Inflammatory macrophage (primary cell): ENCODE data around the gene ZNF280D.

Experiments
- DNase-seq, 2 donors: peaks; one replicate each; pipeline ENCODE4 v3.0.0-alpha.2; 2020 to 2022

ZNF280D gene

DNA sequence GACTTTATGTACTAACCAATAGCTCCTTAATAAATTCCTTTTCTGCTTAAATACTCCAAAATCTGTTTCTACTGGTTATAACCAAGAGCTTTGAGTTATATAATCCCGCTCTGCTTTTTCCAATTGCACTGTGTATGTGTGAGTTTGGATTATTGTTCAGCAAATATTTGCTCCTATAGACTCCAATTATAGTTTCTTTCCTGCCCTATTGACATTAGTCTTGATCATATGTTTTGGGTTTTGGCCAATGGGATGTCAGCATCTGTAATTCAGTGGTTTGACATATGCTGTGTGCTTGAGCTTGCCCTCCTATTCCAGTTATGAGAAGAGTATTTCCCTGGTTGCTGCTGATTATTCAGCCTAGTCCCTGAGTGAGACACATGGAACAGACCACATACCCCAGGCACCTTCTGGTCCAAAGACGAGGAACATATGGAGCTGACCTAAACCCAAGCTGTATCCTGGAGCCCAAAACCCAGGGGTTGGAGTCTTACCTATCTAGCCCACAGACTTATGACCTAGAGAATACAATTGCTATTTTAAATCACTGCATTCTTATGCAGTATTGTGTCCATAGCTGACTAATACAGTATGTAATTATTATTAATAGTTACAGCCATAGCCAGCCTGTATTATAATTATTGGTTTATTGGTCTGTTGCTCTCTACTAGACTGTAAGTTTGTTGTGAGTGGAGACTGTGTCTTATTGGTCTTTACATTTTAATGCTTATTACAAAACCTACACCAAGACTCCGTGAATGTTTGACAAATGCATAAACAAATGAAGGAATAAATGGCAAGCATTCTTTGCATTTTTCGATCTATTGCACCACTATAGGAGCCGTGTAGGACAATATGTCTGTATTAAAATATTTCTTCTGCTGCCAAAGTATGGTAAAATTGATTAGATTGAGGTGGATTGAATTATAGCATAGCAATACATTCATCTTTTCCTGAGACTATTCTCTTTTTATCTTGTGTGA lies 11.7 kb upstream of the ZNF280D start:
- no peak for DNase-seq

DNA sequence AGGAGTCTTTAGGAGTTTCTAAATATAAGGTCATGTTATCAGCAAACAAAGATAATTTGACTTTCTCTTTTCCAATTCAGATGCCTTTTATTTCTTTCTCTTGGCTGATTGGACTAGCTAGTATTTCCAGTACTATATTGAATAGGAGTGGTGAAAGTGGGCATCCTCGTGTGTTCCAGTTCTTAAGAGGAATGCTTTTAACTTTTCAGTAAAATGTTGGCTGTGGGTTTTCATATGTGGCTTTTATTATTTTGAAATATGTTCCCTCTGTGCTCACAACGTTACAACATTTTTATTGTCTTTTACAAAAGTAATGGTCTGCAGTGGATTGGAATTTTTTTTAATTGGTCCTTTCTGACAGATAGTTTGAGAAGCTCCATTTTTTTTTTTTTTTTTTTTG lies 8.2 kb upstream of the ZNF280D start:
- no peak for DNase-seq

- peak; percentile 16 to 36 for DNase-seq
Measured at GRCh38 chr15:56739964-56740640, 6.8 kb upstream of the ZNF280D start.

- DNase-seq, result no peak
Measured at GRCh38 chr15:56739474-56739873, 6.2 kb upstream of the ZNF280D start.

DNA sequence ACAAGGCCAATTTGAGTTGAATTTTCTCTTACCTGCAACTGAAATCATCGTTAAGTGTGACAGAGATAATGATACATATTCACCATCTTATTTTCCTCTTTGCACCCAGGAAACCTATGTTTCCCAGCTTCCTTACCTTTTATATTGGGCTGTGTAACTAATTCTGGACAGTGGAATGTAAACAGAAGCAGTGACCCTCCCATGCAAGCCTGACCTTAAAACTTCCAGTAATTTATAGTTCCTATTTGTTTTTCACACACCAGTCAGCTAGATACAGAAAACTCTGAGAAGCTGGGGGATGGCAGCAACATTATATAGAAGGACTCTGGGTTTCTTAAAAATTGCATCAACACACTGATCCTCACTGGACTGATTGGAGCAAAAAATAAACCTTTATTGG lies 4.5 kb upstream of the ZNF280D start:
- DNase-seq, result no peak

DNA sequence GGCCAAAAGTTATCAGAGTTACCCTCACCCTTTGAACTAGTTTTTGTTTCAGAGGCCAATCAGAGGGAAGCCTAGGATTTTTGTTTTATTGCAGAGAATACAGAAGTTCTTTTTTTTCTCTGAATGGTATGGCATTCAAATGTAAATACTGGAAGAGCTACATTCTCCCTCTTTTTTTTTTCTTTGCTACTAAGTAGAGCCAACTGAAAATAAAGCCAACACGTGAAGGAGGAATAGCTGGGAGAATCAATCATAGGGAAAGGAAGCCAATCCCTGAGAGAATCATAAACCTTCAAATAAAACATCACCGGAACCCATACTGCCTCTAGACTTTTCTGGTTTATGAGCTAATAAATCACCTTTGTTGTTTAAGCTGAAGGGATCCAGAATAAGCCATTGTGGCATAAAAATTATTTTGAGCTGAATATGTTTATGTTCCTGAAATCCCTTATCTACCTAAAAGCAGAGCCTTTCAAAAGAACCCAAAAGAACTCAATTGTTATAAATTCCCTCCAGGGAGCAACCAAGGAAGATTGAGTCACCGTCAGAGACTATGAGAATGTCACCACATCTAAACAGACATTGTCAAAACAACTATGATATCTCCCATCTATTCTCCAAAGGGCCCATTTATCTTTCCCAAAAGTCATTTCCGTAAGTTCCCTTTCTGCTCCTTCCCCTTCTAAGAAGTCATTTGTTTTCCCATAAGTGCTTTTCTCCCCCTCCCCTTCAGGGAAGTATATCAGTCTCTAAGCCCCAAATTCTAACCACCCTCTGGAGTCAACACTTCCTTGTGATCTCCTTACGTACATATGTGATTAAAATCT lies 3.8 kb upstream of the ZNF280D start:
- DNase-seq, result no peak

- DNase-seq, result no peak
Measured at GRCh38 chr15:56736308-56736707, 3.0 kb upstream of the ZNF280D start.

DNA sequence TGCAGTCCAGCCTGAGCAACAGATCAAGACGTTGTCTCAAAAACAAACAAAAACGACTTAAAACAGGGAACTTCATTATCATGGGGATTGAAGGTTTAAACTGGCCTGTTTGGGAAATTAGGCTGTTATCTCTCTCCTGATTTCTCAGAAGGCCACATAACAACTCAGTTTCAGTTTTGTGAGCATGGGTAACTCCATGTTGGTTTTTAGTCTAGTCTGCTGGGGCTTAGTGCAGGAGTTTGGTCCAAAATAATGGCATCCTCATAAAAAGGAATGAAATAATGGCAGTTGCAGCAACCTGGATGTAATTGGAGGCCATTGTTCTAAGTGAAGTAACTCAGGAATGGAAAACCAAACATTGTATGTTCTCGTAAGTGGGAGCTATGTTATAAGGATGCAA lies 2.3 kb upstream of the ZNF280D start:
- DNase-seq, result no peak

GRCh38 chr15:56734013-56734635 lies 815 bp upstream of the ZNF280D start:
- no peak for DNase-seq

DNA sequence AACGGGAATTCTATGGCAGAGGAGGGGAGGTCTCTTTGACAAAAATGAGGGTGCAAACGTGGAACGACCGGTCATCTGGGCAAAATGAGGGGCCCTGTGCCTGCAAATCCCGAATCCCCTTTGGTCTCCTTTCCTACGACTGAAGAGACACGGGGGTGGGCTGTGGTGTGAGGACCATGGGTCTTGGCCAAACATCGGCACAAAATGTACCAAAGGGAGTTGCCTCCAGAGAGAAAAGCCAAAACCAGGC lies 498 bp downstream of the ZNF280D start:
- DNase-seq, result no peak

GRCh38 chr15:56732135-56732885 lies 999 bp downstream of the ZNF280D start:
- no peak for DNase-seq

DNA sequence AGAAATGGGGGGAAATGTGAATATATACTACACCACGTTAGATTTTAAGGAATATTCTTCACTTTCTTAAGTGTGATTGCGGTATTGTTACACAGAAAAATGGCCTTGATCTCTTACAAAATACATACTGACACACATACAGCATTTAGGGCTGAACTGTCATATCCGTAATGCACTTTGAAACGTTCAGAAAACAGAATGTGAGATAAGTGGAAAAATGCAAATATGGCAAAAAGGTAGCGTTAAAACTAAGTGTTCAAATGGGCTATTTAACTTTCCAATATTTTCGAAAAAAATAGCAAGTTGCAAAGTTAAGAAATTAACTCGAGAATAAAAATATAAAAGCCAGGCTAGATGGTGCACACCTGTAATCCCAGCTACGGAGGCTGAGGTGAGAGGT lies 1.8 kb downstream of the ZNF280D start:
- DNase-seq, result no peak

DNA sequence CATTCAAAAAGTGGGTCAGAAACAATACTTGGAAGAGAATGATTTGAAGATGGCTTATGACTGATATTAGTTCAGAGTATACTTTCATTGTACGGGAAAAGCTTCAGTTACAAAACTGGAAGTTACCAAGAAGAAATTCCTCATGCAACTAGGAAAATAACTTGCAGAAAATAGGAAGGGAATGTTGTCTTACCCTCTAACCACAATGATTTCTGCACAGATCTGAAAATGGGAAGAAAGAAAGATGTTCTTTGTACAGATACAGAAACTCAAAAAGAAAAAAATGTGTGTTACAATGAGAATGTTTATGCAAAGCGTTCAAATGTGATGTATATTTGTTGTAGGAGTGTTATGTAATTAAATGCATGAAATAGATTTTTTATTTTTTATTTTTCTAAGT lies 3.7 kb downstream of the ZNF280D start:
- DNase-seq, result no peak

- DNase-seq, result no peak
Measured at GRCh38 chr15:56725386-56725785, 7.9 kb downstream of the ZNF280D start.

- DNase-seq, result no peak
Measured at GRCh38 chr15:56724232-56724631, 9.1 kb downstream of the ZNF280D start.

GRCh38 chr15:56723787-56724186 lies 9.5 kb downstream of the ZNF280D start:
- no peak for DNase-seq

- no peak for DNase-seq
Measured at GRCh38 chr15:56719774-56720555, 13.3 kb downstream of the ZNF280D start.

DNA sequence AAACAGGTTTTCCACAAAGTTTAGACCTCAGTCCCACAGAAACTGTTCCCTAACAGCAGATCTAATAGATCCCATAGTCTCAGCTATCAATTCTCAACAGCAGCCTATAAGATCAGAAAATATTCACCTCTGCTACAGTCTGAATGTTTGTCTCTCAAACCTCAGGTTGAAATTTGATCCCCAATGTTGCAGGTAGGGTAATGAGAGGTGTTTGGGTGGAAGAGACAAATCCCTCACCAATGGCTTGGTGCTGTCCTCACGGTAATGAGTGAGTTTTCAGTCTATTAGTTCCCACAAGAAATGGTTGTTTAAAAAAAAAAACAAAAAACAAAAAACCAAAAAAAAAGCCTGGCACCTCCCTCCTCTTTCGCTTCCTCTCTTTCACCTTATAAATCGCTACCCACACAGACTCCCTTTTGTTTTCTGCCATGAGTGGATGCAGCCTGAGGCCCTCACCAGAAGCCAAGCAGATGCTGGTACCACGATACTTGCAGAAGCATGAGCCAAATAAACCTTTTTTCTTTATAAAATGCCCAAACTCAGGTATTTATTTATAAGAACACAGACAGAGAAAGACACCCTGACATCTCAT lies 14.2 kb downstream of the ZNF280D start:
- no peak for DNase-seq

DNA sequence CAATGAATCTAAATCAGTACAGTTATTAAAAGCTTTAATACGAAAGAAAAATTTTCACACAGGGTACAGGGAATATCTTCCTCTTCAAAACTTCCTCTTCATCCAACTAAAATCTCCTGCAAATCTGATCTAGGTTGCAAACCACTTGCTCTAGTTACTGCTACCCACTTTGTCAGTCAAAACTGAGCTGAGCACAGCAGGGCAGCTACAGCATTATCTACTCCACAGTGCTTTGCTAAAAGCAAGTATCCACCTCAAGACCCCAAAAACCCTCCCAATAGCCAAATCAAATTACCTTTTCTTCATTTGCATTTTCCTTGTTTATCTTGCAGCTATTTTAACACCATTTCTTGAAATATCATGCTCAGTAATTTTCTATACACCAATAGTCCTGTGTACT lies 14.7 kb downstream of the ZNF280D start:
- no peak for DNase-seq

DNA sequence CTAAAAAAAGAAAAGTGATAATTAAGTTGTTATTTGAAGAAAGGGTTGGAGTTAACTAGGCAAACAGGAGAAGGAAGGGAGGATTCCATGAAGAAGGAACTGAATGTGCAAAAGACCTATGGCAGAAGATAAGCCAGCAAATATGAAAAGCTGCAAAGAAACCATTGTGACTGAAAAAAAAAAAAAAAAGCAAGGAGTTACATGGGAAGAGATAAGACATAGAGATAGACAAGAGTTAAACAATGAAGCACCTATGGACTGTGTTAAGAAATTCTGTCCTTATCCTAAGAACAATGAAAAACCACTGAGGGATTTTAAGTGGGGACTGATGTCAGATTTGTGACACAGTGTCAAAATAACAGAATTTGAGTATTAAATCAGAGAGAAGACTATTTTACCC lies 17.0 kb downstream of the ZNF280D start:
- no peak for DNase-seq

GRCh38 chr15:56715220-56715619 lies 18.1 kb downstream of the ZNF280D start:
- DNase-seq, result no peak
